NB4 (cell line): Measurements from ENCODE around the gene SV2B.

Source experiments
- DNase-seq: peaks from one replicate; pipeline ENCODE4 v3.0.0; 2010; ENCODE audit warnings: low read depth
- H3K4me3 ChIP-seq: one replicate; pipeline ENCODE4 v1.5.1; 2011; ENCODE audit warnings: mild to moderate bottlenecking, low read depth, low read length, moderate library complexity
- CTCF ChIP-seq: IDR thresholded peaks from one replicate; pipeline ENCODE4 v1.5.1; 2012; ENCODE audit warnings: low read depth, low read length
- MAX ChIP-seq: IDR thresholded peaks from 2 replicates; pipeline ENCODE4 v1.6.1; 2011; ENCODE audit warnings: low read depth, low read length
- MYC ChIP-seq: IDR thresholded peaks from 2 replicates; pipeline ENCODE4 v1.6.1; 2011; ENCODE audit warnings: low read depth, low read length
- POLR2A ChIP-seq: IDR thresholded peaks from 2 replicates; pipeline ENCODE4 v1.6.1; 2011; ENCODE audit warnings: mild to moderate bottlenecking; ENCODE audit not compliant: insufficient read length; ENCODE audit errors: extremely low read depth

Gene SV2B

GRCh38 chr15:91186904-91187656 is 87.0 kb downstream of the SV2B start:
- TF ChIP-seq POLR2A (no peak), MYC (no peak), CTCF (no peak), MAX (no peak)
- H3K4me3 ChIP-seq, result no peak overlapping the region
- DNase-seq, result peak; percentile 61

GRCh38 chr15:91192285-91192684 is 92.2 kb downstream of the SV2B start:
- DNase-seq, result no peak
- H3K4me3 ChIP-seq, result no peak overlapping the region
- no peak for TF ChIP-seq POLR2A
- no peak for TF ChIP-seq CTCF
- no peak for TF ChIP-seq MYC
- no peak for TF ChIP-seq MAX

- no peak overlapping the region for H3K4me3 ChIP-seq
- TF ChIP-seq POLR2A, result no peak
- TF ChIP-seq MYC, result no peak
- TF ChIP-seq CTCF, result no peak
- no peak for TF ChIP-seq MAX
- no peak for DNase-seq
These were observed 92.8 kb downstream of the SV2B start for GRCh38 chr15:91192690-91193377.

GRCh38 chr15:91193378-91193720 is 93.3 kb downstream of the SV2B start:
- TF ChIP-seq POLR2A (no peak), CTCF (no peak), MYC (no peak)
- no peak for DNase-seq

GRCh38 chr15:91196127-91196526 is 96.1 kb downstream of the SV2B start:
- no peak for DNase-seq
- H3K4me3 ChIP-seq, result no peak overlapping the region
- TF ChIP-seq CTCF (no peak), MAX (no peak), POLR2A (no peak), MYC (no peak)

More at GRCh38 chr15:91193378-91193720, 93.3 kb downstream of the SV2B start:
- H3K4me3 ChIP-seq, result no peak overlapping the region
